CD14-positive monocyte (primary cell): ENCODE data around the gene R3HCC1L. TPM values are rescaled to one million over a fixed set of nuclear protein-coding genes. Genes with fewer than 3 reads are reported as not detected.

ENCODE experiments used
- DNase-seq, 3 donors: peaks; one replicate each; pipeline ENCODE4 v3.0.0-alpha.2; 2011 to 2022
- H2AFZ ChIP-seq: 2 replicates; pipeline ENCODE4 v1.6.0; 2012; ENCODE audit warnings: mild to moderate bottlenecking, low read depth, low read length, inconsistent platforms; ENCODE audit not compliant: insufficient read depth, poor library complexity, severe bottlenecking
- H3K27ac ChIP-seq, 2 donors: 1 replicate in 1 of 2; 2 replicates in 1 of 2; pipeline ENCODE4 v1.5.1; 2012 to 2013; ENCODE audit warnings: low read length in 2 of 2, control low read depth in 1 of 2, inconsistent platforms in 1 of 2, low read depth in 1 of 2, mild to moderate bottlenecking in 1 of 2
- H3K27me3 ChIP-seq, 2 donors: one replicate each; pipeline versions ENCODE4 v1.6.0 to v1.6.1; 2011 to 2013; ENCODE audit warnings: low read length in 2 of 2; ENCODE audit not compliant: control insufficient read depth in 2 of 2, insufficient read depth in 2 of 2
- H3K36me3 ChIP-seq, 2 donors: replicated peaks in 1 of 2; 1 replicate in 1 of 2; 2 replicates in 1 of 2; pipeline versions ENCODE4 v1.5.1 to v1.6.1; 2012 to 2013; ENCODE audit warnings: low read length in 2 of 2, control low read depth in 1 of 2, inconsistent platforms in 1 of 2, mild to moderate bottlenecking in 1 of 2; ENCODE audit not compliant: insufficient read depth in 2 of 2, control insufficient read depth in 1 of 2
- H3K4me1 ChIP-seq, 2 donors: 1 replicate in 1 of 2; 2 replicates in 1 of 2; pipeline versions ENCODE4 v1.5.1 to v1.6.1; 2012 to 2013; ENCODE audit warnings: low read length in 2 of 2, control low read depth in 1 of 2, inconsistent platforms in 1 of 2, mild to moderate bottlenecking in 1 of 2, moderate library complexity in 1 of 2; ENCODE audit not compliant: insufficient read depth in 2 of 2, control insufficient read depth in 1 of 2
- H3K4me2 ChIP-seq: replicated peaks from 2 replicates; pipeline ENCODE3; 2012; ENCODE audit warnings: low read length, moderate library complexity, mild to moderate bottlenecking; ENCODE audit not compliant: poor library complexity, severe bottlenecking; ENCODE audit errors: extremely low read depth
- H3K4me3 ChIP-seq, 3 experiments: fragments of 200-600 bp in 1 of 3; sonication (generic) in 1 of 3; replicated peaks in 1 of 3; 1 replicate in 2 of 3; 2 replicates in 1 of 3; pipeline ENCODE4 v1.5.1; 2011 to 2013; ENCODE audit warnings: low read length in 3 of 3, mild to moderate bottlenecking in 3 of 3, control low read depth in 2 of 3, low read depth in 2 of 3, inconsistent platforms in 1 of 3, moderate library complexity in 1 of 3
- H3K79me2 ChIP-seq: 2 replicates; pipeline ENCODE4 v1.6.0; 2012; ENCODE audit warnings: mild to moderate bottlenecking, control low read depth, inconsistent platforms, low read length, moderate library complexity; ENCODE audit not compliant: insufficient read depth
- H3K9ac ChIP-seq: 2 replicates; pipeline ENCODE4 v1.6.0; 2017; ENCODE audit warnings: low read length, mild to moderate bottlenecking; ENCODE audit not compliant: insufficient read depth, poor library complexity, severe bottlenecking
- H3K9me3 ChIP-seq, 2 donors: replicated peaks in 1 of 2; 1 replicate in 1 of 2; 2 replicates in 1 of 2; pipeline versions ENCODE4 v1.5.1 to v1.6.1; 2012 to 2013; ENCODE audit warnings: low read length in 2 of 2, control low read depth in 1 of 2; ENCODE audit not compliant: control insufficient read depth in 1 of 2, insufficient read depth in 1 of 2
- H4K20me1 ChIP-seq: 2 replicates; pipeline ENCODE4 v1.6.0; 2012; ENCODE audit warnings: mild to moderate bottlenecking, low read length, control low read depth, moderate library complexity; ENCODE audit not compliant: insufficient read depth
- H3K27ac Mint-ChIP-seq, 7 donors: one replicate each; pipeline ENCODE4 v1.8.0; 2020; ENCODE audit warnings: mild to moderate bottlenecking in 7 of 7, mixed read lengths in 7 of 7, moderate library complexity in 6 of 7, inconsistent platforms in 2 of 7
- H3K27me3 Mint-ChIP-seq, 3 donors: one replicate each; pipeline ENCODE4 v1.8.0; 2021 to 2022; ENCODE audit warnings: low read depth in 3 of 3, mild to moderate bottlenecking in 3 of 3, mixed read lengths in 3 of 3, moderate library complexity in 3 of 3, inconsistent platforms in 1 of 3
- H3K36me3 Mint-ChIP-seq, 2 donors: one replicate each; pipeline ENCODE4 v1.8.0; 2020; ENCODE audit warnings: mixed read lengths in 2 of 2, inconsistent platforms in 1 of 2, mild to moderate bottlenecking in 1 of 2
- H3K4me1 Mint-ChIP-seq: one replicate; pipeline ENCODE4 v1.8.0; 2020; ENCODE audit warnings: mild to moderate bottlenecking, mixed read lengths
- H3K4me3 Mint-ChIP-seq, 2 donors: one replicate each; pipeline ENCODE4 v1.8.0; 2020; ENCODE audit warnings: mild to moderate bottlenecking in 2 of 2, mixed read lengths in 2 of 2, moderate library complexity in 1 of 2
- H3K9me3 Mint-ChIP-seq, 7 donors: one replicate each; pipeline ENCODE4 v1.8.0; 2020 to 2022; ENCODE audit warnings: mixed read lengths in 7 of 7, mild to moderate bottlenecking in 6 of 7, moderate library complexity in 6 of 7, inconsistent platforms in 2 of 7
- WGBS: methylation state at CpG from one replicate; pipeline ENCODE4 v1.1.5; 2013; ENCODE audit warnings: missing lambda C conversion rate; ENCODE audit not compliant: insufficient coverage; 5-methylcytosine and 5-hydroxymethylcytosine counted together
- intact Hi-C, 2 donors: fragments of 100-400 bp; cut with micrococcal nuclease; formaldehyde crosslinking; loops; one replicate each; pipeline versions ENCODE4 v1.15.0 to v1.15.1; 2023
- polyA plus RNA-seq, 3 donors: library from polyadenylated mRNA; depleted of rRNA in 1 of 3; unstranded in 2 of 3; stranded (reverse) in 1 of 3; fragments of 300-500 nt in 2 of 3; fragments of >200 nt in 1 of 3; fragmentation: Illumina TruSeq in 2 of 3; gene quantifications; 1 replicate in 2 of 3; 2 replicates in 1 of 3; pipeline ENCODE4 v1.2.3, GENCODE V29; 2012 to 2021
- TF ChIP-seq, protein P1 (sequence below): fragments of 200-600 bp; IDR thresholded peaks from one replicate; pipeline ENCODE4 v1.8.0; 2022; ENCODE audit warnings: antibody characterized with exemption, mild to moderate bottlenecking

R3HCC1L gene
- polyA plus RNA-seq, 3 donors = 2.6 to 13.8 (median 2.7) TPM

DNA sequence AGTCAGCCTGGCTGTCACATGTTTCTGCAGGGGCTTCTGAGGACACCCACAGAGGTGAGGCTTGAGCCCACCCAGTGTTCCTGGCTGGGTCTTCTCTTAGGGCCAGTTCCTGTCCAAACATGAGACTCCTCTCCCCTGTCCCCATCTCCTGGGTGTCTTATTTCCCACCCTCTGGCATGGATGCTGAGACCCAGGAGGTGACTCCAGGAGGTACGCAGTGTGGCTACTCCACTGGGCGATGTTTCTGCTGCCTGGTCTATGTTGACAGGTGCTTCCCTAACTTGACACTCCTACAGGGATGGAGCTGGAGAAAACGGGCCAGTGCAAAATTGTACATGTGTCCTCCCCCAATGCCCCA, 159.8 kb downstream of the R3HCC1L start:
- Histone ChIP-seq H3K27me3 (peaks cover 2 to 4% of the 10 kb centered on the region in 2 donors), H3K27ac (no peak overlapping the region), H3K4me2 (no peak overlapping the region), H3K9me3 (no peaks in the 10 kb centered on the region), H3K36me3 (no peaks in the 10 kb centered on the region), H3K79me2 (no peaks in the 10 kb centered on the region), H4K20me1 (no peaks in the 10 kb centered on the region), H2AFZ (no peak overlapping the region), H3K9ac (no peak overlapping the region), H3K4me1 (peaks cover 12 to 13% of the 10 kb centered on the region in 2 donors), H3K4me3 (no peak overlapping the region)
- 93% methylated on average over 2 of the region's 3 CpGs for WGBS
- intact Hi-C loops = no loop called here
- Mint-ChIP-seq H3K27ac (no peak overlapping the region), H3K4me1 (peaks cover 15% of the 10 kb centered on the region), H3K4me3 (no peak overlapping the region), H3K27me3 (peaks cover 5 to 17% (median 15%) of the 10 kb centered on the region in 3 donors), H3K36me3 (no peaks in the 10 kb centered on the region), H3K9me3 (peaks cover 0 to 1% (median 0%) of the 10 kb centered on the region in 7 donors)
- DNase-seq = no peak
- TF ChIP-seq, protein P1, sequence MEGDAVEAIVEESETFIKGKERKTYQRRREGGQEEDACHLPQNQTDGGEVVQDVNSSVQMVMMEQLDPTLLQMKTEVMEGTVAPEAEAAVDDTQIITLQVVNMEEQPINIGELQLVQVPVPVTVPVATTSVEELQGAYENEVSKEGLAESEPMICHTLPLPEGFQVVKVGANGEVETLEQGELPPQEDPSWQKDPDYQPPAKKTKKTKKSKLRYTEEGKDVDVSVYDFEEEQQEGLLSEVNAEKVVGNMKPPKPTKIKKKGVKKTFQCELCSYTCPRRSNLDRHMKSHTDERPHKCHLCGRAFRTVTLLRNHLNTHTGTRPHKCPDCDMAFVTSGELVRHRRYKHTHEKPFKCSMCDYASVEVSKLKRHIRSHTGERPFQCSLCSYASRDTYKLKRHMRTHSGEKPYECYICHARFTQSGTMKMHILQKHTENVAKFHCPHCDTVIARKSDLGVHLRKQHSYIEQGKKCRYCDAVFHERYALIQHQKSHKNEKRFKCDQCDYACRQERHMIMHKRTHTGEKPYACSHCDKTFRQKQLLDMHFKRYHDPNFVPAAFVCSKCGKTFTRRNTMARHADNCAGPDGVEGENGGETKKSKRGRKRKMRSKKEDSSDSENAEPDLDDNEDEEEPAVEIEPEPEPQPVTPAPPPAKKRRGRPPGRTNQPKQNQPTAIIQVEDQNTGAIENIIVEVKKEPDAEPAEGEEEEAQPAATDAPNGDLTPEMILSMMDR = no peak

Other genes starting within 250 kb of the R3HCC1L start
- not detected for gene CRTAC1, start 104.0 kb upstream of the R3HCC1L start, polyA plus RNA-seq
- gene LOXL4, start 133.5 kb downstream of the R3HCC1L start, polyA plus RNA-seq = under 1 TPM in 2 of 3 donors, not detected in 1; 0.03 to 0.05 TPM